GM12864 (cell line): Measurements from ENCODE around the gene TMEM187.

Experiments used
- DNase-seq: peaks from one replicate; pipeline ENCODE4 v3.0.0-alpha.2; 2011; ENCODE audit warnings: low read depth
- H3K4me3 ChIP-seq: 2 replicates; pipeline ENCODE4 v1.5.1; 2011; ENCODE audit warnings: mild to moderate bottlenecking, low read depth, low read length, control low read depth
- TF ChIP-seq, protein P1 (sequence below): IDR thresholded peaks from 2 replicates; pipeline ENCODE4 v1.5.1; 2011; ENCODE audit warnings: low read depth, mild to moderate bottlenecking, moderate library complexity, low read length, control low read depth, inconsistent platforms; ENCODE audit errors: missing control alignments

Gene TMEM187

DNA sequence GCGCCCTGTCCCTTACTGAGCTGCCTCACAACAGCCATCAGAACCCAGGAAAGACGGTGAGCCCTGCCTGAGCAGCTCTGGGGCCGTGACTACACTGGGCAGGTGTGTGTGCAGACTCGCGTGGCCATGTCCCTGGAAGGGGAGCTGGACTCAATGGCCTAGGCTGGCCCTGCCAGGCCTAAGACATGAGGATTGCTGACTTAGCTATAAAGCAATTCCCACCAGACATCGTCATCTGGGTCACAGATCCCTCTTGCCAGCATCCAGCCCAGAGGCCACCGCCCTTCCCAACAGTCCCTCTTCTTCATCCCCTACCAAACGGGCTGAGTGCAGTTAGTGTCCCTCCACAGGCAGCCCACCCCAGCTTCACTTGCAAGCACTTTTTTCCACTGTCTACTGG is 41.4 kb upstream of the TMEM187 start:
- DNase-seq: no peak
- TF ChIP-seq, protein P1, sequence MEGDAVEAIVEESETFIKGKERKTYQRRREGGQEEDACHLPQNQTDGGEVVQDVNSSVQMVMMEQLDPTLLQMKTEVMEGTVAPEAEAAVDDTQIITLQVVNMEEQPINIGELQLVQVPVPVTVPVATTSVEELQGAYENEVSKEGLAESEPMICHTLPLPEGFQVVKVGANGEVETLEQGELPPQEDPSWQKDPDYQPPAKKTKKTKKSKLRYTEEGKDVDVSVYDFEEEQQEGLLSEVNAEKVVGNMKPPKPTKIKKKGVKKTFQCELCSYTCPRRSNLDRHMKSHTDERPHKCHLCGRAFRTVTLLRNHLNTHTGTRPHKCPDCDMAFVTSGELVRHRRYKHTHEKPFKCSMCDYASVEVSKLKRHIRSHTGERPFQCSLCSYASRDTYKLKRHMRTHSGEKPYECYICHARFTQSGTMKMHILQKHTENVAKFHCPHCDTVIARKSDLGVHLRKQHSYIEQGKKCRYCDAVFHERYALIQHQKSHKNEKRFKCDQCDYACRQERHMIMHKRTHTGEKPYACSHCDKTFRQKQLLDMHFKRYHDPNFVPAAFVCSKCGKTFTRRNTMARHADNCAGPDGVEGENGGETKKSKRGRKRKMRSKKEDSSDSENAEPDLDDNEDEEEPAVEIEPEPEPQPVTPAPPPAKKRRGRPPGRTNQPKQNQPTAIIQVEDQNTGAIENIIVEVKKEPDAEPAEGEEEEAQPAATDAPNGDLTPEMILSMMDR: no peak
- no peak overlapping the region for H3K4me3 ChIP-seq

DNA sequence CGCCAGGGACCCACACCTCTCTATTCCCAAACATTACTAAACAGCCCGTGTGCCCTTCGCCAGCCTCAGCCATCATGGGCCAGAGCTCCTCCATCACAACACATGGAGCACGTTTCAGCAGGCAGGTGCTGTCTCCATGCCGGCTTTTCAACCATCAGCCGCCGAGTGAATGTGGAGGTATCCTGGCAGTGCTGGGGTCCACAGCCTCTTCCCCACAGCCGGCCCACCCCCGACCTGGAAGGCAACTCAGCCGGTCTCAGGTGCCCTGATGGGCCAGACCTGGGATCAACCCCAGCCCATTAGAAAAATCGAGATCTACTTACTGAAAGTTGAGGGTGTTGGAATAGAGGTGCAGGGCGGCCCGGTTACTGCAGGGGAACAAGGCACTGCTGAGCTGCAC is 40.8 kb upstream of the TMEM187 start:
- no peak overlapping the region for H3K4me3 ChIP-seq
- no peak for DNase-seq
- TF ChIP-seq, protein P1: no peak

DNA sequence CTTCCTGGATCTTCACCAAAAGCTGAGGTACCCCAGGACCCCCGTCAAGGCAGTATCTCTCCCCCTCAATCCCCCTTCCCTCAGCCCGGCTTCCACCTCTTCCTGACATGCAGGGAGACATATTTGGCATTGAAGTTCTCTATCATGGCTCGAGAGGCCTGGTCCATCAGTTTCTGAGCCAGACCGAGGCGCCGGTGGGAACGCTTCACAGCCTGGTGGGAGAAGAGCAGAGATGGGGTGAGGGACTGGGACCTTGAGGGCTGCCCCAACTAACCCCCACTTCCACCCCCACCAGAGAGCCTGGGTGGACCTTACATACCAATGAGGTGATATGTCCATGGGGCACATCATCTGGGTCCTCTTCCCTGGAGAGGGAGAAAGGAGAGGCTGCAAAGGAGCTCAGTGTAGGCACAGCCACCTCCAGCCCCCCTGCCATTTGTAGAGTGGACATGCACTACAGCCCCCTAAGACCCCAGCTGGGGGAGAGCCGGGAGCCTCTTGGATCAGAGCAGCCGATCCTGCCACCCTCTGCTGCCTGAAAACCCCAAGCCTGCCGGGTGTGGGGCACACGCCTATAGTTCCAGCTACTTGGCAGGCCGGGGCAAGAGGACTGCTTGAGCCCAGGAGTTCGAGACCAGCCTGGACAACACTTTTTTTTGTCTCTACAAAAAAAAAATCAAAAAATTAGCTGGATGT is 40.2 kb upstream of the TMEM187 start:
- no peak for DNase-seq
- TF ChIP-seq, protein P1: no peak
- H3K4me3 ChIP-seq: no peak overlapping the region

DNA sequence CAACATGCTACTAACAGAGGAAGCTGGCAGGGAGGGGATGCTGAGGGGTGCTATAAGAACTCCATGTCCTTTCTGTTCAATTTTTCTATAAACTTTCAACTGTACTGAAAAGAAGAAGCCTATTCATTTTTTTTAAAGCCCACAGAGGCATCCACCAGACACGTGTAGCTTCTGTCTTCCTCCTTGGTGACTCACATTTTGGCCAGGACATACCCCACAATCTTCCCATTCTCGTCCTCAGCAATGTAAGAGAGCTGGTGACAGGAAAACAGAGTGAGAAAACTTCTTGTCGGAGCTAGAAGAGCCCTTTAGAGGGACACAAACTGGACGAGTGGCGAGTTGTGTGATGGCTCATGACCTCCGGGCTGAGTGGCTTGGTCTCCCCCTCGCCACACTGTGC is 38.8 kb upstream of the TMEM187 start:
- no peak for DNase-seq
- TF ChIP-seq, protein P1: no peak
- H3K4me3 ChIP-seq: peak overlapping the region; percentile 80

DNA sequence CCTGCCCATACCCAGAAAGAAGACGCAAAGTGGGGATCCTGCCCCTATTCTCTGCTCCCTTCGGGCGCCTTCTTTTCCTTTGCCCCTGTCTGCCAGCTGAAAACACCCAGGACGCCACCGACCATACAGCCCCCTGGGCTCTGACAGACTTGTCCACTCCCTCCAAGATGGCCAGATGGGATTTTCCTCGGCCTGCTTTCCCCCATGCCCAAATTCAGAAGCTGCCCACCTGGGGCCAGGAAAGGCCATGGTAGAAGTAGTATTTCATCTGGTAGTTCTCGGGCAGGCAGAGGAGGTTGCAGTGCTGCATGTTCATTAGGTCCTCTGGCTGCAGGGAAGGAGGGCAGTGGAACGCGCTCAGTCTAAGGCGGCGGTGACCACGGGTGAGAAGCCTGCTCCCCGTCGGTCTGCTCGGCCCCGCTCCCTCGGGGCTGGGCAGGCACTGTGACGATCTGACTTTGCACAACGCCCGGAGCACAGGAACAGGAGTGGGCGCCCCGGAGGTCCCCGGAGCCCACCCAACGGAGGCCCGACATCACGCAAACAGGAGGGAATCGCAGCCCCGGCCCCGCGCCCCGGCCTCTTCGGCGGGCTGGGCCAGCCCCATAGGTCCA is 38.3 kb upstream of the TMEM187 start:
- H3K4me3 ChIP-seq: peak overlapping the region; percentile 80
- no peak for DNase-seq
- TF ChIP-seq, protein P1: no peak

DNA sequence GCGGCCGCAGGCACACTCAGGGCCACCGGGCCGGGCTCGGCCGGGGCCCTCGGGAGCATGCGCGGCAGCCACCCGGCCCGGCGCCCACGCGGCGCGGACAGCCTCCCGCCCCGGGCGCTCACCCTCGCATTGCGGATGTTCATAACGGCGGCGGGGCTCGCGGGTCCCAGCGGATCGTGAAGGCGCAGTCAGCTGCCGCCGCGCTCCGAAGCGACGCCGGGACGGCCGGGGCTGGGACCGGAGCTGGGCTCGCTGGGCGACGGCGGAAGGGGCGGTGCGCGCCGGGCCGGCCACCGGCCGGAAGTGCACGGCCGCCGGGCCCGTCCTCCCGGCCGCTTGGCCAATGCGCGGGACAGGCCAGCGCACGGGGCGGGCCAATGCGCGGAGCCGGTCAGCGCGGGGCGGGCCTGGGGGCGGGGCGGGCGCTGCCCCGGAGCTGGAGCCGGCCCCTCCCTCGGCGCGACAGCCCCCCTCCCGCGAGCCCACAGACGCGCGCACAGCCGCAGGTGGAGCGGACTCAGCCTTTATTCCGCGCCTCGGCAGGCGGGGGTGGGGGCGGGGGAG is 37.7 kb upstream of the TMEM187 start, which contains the start of gene NAA10:
Gene NAA10, minus strand, starts transcription at position 276 of the 564 bp plus-strand sequence. Its CDS starts 133 bp downstream, at position 143.
- peak within 1 kb of the TSS; percentile 80 for H3K4me3 ChIP-seq
- DNase-seq: no peak
- TF ChIP-seq, protein P1: no peak
